ENCODE results near the gene SPTBN4. TPM values are rescaled to one million over a fixed set of nuclear protein-coding genes. Genes with fewer than 3 reads are reported as not detected.

SPTBN4 gene
- total RNA-seq, 2 donors from 2014 or later, result 0.79 to 2.0 TPM

- Mint-ChIP-seq H3K27me3 (ENCODE audit: insufficient read depth) (peaks cover 48% of the 10 kb centered on the region), H3K4me1 (no peaks in the 10 kb centered on the region), H3K27ac (no peak overlapping the region), H3K36me3 (ENCODE audit: low read depth) (no peaks in the 10 kb centered on the region), H3K9me3 (no peaks in the 10 kb centered on the region), H3K4me3 (no peak overlapping the region)
- no peaks in the 10 kb centered on the region for H3K9me3 ChIP-seq (ENCODE audit: control insufficient read depth, low read length)
- H3K4me3 ChIP-seq (ENCODE audit: low read length), result no peak overlapping the region
- H3K4me1 ChIP-seq (ENCODE audit: control insufficient read depth, insufficient read depth, low read length), result no peaks in the 10 kb centered on the region
- 90 to 93% methylated on average over 12 to 13 of the region's 13 CpGs for WGBS, 2 experiments (ENCODE audit: insufficient coverage in 1 of 2, insufficient read length in 1 of 2)
- no peak for DNase-seq
- H3K36me3 ChIP-seq (ENCODE audit: control insufficient read depth, insufficient read depth, low read length), result no peaks in the 10 kb centered on the region
- H3K27ac ChIP-seq (ENCODE audit: low read depth, low read length), result no peak overlapping the region
- peaks cover 16% of the 10 kb centered on the region for H3K27me3 ChIP-seq (ENCODE audit: control insufficient read depth, insufficient read depth, low read length, poor library complexity, severe bottlenecking)
- H3K9ac ChIP-seq (ENCODE audit: extremely low read depth, low read length, poor library complexity, severe bottlenecking), result no peak overlapping the region
- no peak for TF ChIP-seq CTCF (conservative IDR thresholded peaks at IDR 0.05)
Observed at GRCh38 chr19:40502081-40502480, 35.3 kb downstream of the SPTBN4 start.

DNA sequence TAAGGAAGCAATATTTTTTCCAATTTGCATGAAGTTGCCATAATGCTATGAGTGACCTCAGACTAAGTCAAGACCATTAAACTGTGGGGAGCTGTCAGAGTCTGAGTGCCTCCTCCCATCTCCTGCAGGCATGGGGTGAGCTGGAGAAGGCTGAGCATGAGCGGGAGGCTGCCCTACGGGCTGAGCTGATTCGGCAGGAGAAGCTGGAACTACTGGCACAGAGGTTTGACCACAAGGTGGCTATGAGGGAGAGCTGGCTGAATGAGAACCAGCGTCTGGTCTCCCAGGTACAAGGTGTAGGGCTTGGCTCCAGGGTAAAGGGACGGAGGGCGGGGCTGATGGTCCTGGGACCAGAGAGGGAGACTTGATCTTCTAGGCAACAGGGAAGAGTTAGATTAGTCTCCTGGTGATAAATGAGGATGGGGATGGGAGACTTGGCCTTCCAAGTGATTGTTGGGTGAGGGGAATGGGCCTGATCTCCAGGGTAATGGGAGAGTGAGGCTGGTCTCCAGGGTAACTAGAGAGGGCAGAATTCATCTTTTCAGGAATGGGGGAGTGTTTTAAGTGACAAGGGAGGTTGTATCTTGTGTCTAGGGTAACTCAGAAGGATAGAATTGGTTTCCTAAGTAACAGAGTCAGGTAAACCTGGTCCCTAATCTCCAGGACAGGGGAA, 36.0 kb downstream of the SPTBN4 start:
- H3K9me3 ChIP-seq (ENCODE audit: control insufficient read depth, low read length), result no peaks in the 10 kb centered on the region
- no peak overlapping the region for H3K4me3 ChIP-seq (ENCODE audit: low read length)
- Mint-ChIP-seq H3K27ac (no peak overlapping the region), H3K4me3 (no peak overlapping the region), H3K9me3 (no peaks in the 10 kb centered on the region), H3K27me3 (ENCODE audit: insufficient read depth) (peaks cover 49% of the 10 kb centered on the region), H3K36me3 (ENCODE audit: low read depth) (no peaks in the 10 kb centered on the region), H3K4me1 (no peaks in the 10 kb centered on the region)
- H3K27me3 ChIP-seq (ENCODE audit: control insufficient read depth, insufficient read depth, low read length, poor library complexity, severe bottlenecking), result peaks cover 16% of the 10 kb centered on the region
- H3K27ac ChIP-seq (ENCODE audit: low read depth, low read length), result peak overlapping the region; percentile 38
- TF ChIP-seq CTCF (conservative IDR thresholded peaks at IDR 0.05), result peak; percentile 70
- H3K4me1 ChIP-seq (ENCODE audit: control insufficient read depth, insufficient read depth, low read length), result no peaks in the 10 kb centered on the region
- no peak overlapping the region for H3K9ac ChIP-seq (ENCODE audit: extremely low read depth, low read length, poor library complexity, severe bottlenecking)
- peak; percentile 81 for DNase-seq
- no peaks in the 10 kb centered on the region for H3K36me3 ChIP-seq (ENCODE audit: control insufficient read depth, insufficient read depth, low read length)
- 13 to 58% methylated on average over 4 to 6 of the region's 6 CpGs for WGBS, 2 experiments (ENCODE audit: insufficient coverage in 1 of 2, insufficient read length in 1 of 2)

DNA sequence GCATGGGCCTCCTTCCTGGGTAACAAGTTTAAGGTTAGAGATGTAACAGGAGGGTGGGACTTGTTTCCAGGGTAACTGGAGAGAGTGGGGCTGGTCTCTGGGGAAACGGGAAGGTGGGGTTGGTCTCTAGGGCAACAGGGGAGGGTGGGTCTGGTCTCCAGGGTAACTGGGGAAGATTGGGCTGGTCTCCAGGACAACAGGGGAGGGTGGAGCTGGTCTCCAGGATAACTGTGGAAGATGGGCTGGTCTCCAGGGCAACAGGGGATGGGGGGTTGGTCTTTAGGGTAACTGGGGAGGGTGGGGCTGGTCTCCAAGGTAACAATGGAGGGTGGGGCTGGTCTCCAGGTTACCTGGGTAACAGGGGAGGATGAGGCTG, 36.5 kb downstream of the SPTBN4 start:
- no peaks in the 10 kb centered on the region for H3K36me3 Mint-ChIP-seq (ENCODE audit: low read depth)
- DNase-seq, result peak; percentile 54
- peaks cover 52% of the 10 kb centered on the region for H3K27me3 Mint-ChIP-seq (ENCODE audit: insufficient read depth)
- no peak for TF ChIP-seq CTCF (conservative IDR thresholded peaks at IDR 0.05)
- peaks cover 18% of the 10 kb centered on the region for H3K27me3 ChIP-seq (ENCODE audit: control insufficient read depth, insufficient read depth, low read length, poor library complexity, severe bottlenecking)
- no peak overlapping the region for H3K4me3 Mint-ChIP-seq
- H3K9me3 Mint-ChIP-seq, result no peaks in the 10 kb centered on the region
- 80 to 83% methylated on average over 1 of the region's 1 CpG for WGBS, 2 experiments (ENCODE audit: insufficient coverage in 1 of 2, insufficient read length in 1 of 2)
- H3K4me1 Mint-ChIP-seq, result no peaks in the 10 kb centered on the region
- H3K4me3 ChIP-seq (ENCODE audit: low read length), result no peak overlapping the region
- H3K4me1 ChIP-seq (ENCODE audit: control insufficient read depth, insufficient read depth, low read length), result no peaks in the 10 kb centered on the region
- no peaks in the 10 kb centered on the region for H3K9me3 ChIP-seq (ENCODE audit: control insufficient read depth, low read length)
- H3K36me3 ChIP-seq (ENCODE audit: control insufficient read depth, insufficient read depth, low read length), result no peaks in the 10 kb centered on the region
- H3K27ac Mint-ChIP-seq, result no peak overlapping the region
- H3K27ac ChIP-seq (ENCODE audit: low read depth, low read length), result peak overlapping the region; percentile 38
- H3K9ac ChIP-seq (ENCODE audit: extremely low read depth, low read length, poor library complexity, severe bottlenecking), result no peak overlapping the region

All from endodermal cell (in vitro differentiated cells).